ENCODE data around the gene STXBP5. TPM values are rescaled to one million over a fixed set of nuclear protein-coding genes. Genes with fewer than 3 reads are reported as not detected.

The STXBP5 gene
- total RNA-seq, 6 experiments from 2014 or later: 29.5 to 36.2 (median 32.1) TPM

DNA sequence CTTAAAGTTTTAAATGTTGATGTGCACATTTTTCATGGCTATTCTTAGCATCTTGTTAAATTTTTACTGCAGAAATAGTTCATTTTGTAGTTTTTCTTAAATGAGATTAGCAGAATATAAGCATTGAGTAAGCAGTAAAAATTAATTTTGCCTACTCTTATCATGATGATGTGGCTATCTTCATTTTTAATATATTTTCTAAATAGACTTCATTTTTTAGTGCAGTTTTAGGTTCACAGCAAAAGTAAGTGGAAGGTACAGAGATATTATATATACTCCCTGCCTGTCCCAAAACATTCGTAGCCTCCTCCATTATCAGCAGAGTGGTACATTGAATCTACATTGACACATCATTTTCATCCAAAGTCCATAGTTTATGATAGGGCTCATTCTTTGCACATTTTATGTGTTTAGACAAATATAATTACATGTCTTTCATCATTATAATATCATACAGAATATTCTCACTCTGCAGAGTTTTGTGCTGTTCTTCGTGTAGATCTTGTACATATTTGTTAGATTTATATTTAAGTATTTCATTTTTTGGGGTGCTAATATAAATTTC is 13.7 kb downstream of the STXBP5 start:
- no peak for DNase-seq
- no peak overlapping the region for H3K27ac Mint-ChIP-seq
- no peaks in the 10 kb centered on the region for H3K9me3 Mint-ChIP-seq
- H3K36me3 Mint-ChIP-seq (ENCODE audit: low read depth): peaks cover 24% of the 10 kb centered on the region
- H3K4me1 Mint-ChIP-seq (ENCODE audit: low read depth): peaks cover 63% of the 10 kb centered on the region
- H3K4me3 Mint-ChIP-seq: no peak overlapping the region
- no peaks in the 10 kb centered on the region; the same call in 1 of the 2 replicates for H3K27me3 Mint-ChIP-seq (ENCODE audit: insufficient read depth)
- TF ChIP-seq, protein P1, sequence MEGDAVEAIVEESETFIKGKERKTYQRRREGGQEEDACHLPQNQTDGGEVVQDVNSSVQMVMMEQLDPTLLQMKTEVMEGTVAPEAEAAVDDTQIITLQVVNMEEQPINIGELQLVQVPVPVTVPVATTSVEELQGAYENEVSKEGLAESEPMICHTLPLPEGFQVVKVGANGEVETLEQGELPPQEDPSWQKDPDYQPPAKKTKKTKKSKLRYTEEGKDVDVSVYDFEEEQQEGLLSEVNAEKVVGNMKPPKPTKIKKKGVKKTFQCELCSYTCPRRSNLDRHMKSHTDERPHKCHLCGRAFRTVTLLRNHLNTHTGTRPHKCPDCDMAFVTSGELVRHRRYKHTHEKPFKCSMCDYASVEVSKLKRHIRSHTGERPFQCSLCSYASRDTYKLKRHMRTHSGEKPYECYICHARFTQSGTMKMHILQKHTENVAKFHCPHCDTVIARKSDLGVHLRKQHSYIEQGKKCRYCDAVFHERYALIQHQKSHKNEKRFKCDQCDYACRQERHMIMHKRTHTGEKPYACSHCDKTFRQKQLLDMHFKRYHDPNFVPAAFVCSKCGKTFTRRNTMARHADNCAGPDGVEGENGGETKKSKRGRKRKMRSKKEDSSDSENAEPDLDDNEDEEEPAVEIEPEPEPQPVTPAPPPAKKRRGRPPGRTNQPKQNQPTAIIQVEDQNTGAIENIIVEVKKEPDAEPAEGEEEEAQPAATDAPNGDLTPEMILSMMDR (IDR thresholded peaks at IDR 0.05): no peak

DNA sequence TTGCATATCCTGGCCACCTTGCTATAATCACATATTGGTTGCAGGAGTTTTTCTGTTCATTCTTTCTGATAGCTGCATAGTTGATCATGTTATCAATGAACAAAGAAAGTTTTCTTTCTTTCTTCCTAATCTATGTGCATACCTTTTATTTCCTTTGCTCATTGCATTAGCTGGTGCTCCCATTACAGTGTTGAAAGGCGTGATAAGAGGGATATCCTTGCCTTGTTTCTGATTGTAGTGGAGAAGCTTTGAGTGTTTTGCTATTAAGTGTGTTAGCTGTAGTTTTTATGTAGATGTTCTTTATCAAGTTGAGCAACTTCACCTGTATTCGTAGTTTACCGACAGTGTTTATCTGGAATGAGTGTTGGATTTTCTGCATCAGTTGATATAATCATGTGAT is 14.6 kb downstream of the STXBP5 start:
- Mint-ChIP-seq H3K9me3 (no peaks in the 10 kb centered on the region), H3K36me3 (ENCODE audit: low read depth) (peaks cover 28% of the 10 kb centered on the region), H3K4me1 (ENCODE audit: low read depth) (peaks cover 61% of the 10 kb centered on the region), H3K27me3 (ENCODE audit: insufficient read depth) (no peaks in the 10 kb centered on the region; the same call in 1 of the 2 replicates), H3K4me3 (no peak overlapping the region), H3K27ac (peak overlapping the region; percentile 7; the same call in 1 of the 2 replicates)
- TF ChIP-seq, protein P1 (IDR thresholded peaks at IDR 0.05): no peak
- no peak for DNase-seq

DNA sequence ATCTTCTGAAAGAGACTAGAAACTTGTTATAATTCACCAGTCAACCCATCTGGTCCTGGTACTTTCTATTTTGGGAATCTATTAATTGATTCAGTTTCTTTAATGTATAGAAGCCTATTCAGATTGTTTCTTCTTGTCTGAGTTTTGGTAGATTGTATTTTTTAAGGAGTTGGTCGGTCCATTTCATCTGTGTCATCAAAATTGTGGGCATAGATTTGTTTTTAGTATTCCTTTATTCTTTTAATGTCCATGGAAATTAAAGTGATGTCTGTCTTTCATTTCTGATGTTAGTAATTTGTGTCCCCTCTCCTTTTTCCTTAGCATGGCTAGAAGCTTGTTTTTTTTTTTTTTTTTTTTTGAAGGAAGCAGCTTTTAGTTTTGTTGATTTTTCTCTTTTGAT is 15.2 kb downstream of the STXBP5 start:
- H3K9me3 Mint-ChIP-seq: no peaks in the 10 kb centered on the region
- TF ChIP-seq, protein P1 (IDR thresholded peaks at IDR 0.05): no peak
- peaks cover 56% of the 10 kb centered on the region for H3K4me1 Mint-ChIP-seq (ENCODE audit: low read depth)
- H3K27me3 Mint-ChIP-seq (ENCODE audit: insufficient read depth): no peaks in the 10 kb centered on the region
- H3K4me3 Mint-ChIP-seq: no peak overlapping the region
- H3K36me3 Mint-ChIP-seq (ENCODE audit: low read depth): peaks cover 26% of the 10 kb centered on the region
- no peak for DNase-seq
- H3K27ac Mint-ChIP-seq: no peak overlapping the region

DNA sequence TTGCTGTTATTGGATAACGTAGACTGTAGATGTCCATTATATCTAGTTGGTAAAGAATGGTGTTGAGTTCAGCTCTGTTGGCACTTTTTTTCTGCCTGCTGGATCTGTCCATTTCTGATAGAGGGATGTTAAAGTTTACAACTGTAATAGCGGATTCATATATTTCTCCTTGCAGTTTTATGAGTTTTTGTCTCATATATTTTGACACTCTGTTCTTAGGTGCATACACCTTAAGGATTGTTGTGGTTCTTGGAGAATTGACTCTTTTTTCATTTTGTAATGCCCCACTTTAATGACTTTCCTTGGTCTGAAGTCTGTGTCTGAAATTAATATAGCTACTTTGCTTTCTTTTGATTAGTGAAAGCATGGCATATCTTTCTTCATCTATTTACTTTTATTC is 16.1 kb downstream of the STXBP5 start:
- TF ChIP-seq, protein P1 (IDR thresholded peaks at IDR 0.05): no peak
- Mint-ChIP-seq H3K4me1 (ENCODE audit: low read depth) (peaks cover 53% of the 10 kb centered on the region), H3K4me3 (no peak overlapping the region), H3K27ac (no peak overlapping the region), H3K36me3 (ENCODE audit: low read depth) (peaks cover 20% of the 10 kb centered on the region; the same call in 1 of the 2 replicates), H3K9me3 (no peaks in the 10 kb centered on the region), H3K27me3 (ENCODE audit: insufficient read depth) (no peaks in the 10 kb centered on the region)
- DNase-seq: no peak

DNA sequence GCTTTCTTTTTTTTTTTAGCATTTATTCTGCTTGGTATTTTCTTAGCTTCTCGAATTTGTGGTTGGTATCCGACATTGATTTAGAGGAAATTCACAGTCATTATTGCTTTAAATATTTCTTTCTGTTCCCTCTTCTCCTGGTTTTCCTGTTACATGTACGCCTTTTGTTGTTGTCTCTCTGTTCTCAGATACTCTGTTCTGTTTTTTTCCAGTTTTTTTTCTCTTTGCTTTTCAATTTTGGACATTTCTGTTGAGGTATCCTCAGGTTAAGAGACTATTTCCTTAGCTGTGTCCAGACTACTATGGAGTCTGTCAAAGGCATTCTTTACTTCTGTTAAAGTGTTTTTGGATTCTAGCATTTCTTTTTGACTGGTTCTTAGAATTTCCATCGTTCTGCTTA is 17.5 kb downstream of the STXBP5 start:
- no peak overlapping the region for H3K4me3 Mint-ChIP-seq
- H3K27me3 Mint-ChIP-seq (ENCODE audit: insufficient read depth): no peaks in the 10 kb centered on the region
- TF ChIP-seq, protein P1 (IDR thresholded peaks at IDR 0.05): no peak
- peaks cover 20% of the 10 kb centered on the region for H3K36me3 Mint-ChIP-seq (ENCODE audit: low read depth)
- H3K4me1 Mint-ChIP-seq (ENCODE audit: low read depth): peaks cover 52% of the 10 kb centered on the region
- peak overlapping the region; percentile 53; the same call in 1 of the 2 replicates for H3K27ac Mint-ChIP-seq
- H3K9me3 Mint-ChIP-seq: no peaks in the 10 kb centered on the region
- DNase-seq: no peak

Data from HFFc6 (cell line).